Astrocyte (in vitro differentiated cells and primary cell): ENCODE measurements around the gene HELLS. TPM values are rescaled to one million over a fixed set of nuclear protein-coding genes. Genes with fewer than 3 reads are reported as not detected.

Experiments used
- DNase-seq: peaks from one replicate; pipeline ENCODE4 v3.0.0-alpha.2; 2010; ENCODE audit warnings: low read depth
- FAIRE-seq: peaks from 2 replicates; lab custom pipeline; 2011; peaks lifted over from hg19 to GRCh38; lab: Jason Lieb, UNC
- H2AFZ ChIP-seq: 2 replicates; pipeline ENCODE4 v1.6.0; 2012; ENCODE audit warnings: low read depth, low read length, inconsistent platforms
- H3K27ac ChIP-seq: 2 replicates; pipeline ENCODE4 v1.5.1; 2011; ENCODE audit warnings: low read depth, low read length, inconsistent platforms
- H3K27me3 ChIP-seq: 2 replicates; pipeline ENCODE4 v1.6.0; 2011; ENCODE audit warnings: low read length, inconsistent platforms; ENCODE audit not compliant: insufficient read depth
- H3K36me3 ChIP-seq: 2 replicates; pipeline ENCODE4 v1.5.1; 2011; ENCODE audit warnings: low read length, inconsistent platforms; ENCODE audit not compliant: insufficient read depth
- H3K4me1 ChIP-seq: 2 replicates; pipeline ENCODE4 v1.5.1; 2011; ENCODE audit warnings: low read length, inconsistent platforms; ENCODE audit not compliant: insufficient read depth
- H3K4me2 ChIP-seq: 2 replicates; pipeline ENCODE4 v1.6.0; 2012; ENCODE audit warnings: low read length, inconsistent platforms
- H3K4me3 ChIP-seq: 2 replicates; pipeline ENCODE4 v1.5.1; 2011; ENCODE audit warnings: low read depth, mild to moderate bottlenecking, low read length, inconsistent platforms; ENCODE audit not compliant: insufficient read depth
- H3K79me2 ChIP-seq: 2 replicates; pipeline ENCODE4 v1.6.0; 2012; ENCODE audit warnings: mild to moderate bottlenecking, low read length, inconsistent platforms; ENCODE audit not compliant: insufficient read depth
- H3K9ac ChIP-seq: 2 replicates; pipeline ENCODE4 v1.6.0; 2012; ENCODE audit warnings: mild to moderate bottlenecking, low read length, inconsistent platforms
- H3K9me3 ChIP-seq: 2 replicates; pipeline ENCODE4 v1.5.1; 2012; ENCODE audit warnings: low read depth, mild to moderate bottlenecking, low read length, inconsistent platforms; ENCODE audit not compliant: insufficient read depth
- H4K20me1 ChIP-seq: 2 replicates; pipeline ENCODE4 v1.6.0; 2012; ENCODE audit warnings: low read length, inconsistent platforms; ENCODE audit not compliant: insufficient read depth
- H3K27ac Mint-ChIP-seq: one replicate; pipeline ENCODE4 v1.8.0; 2021; ENCODE audit warnings: mild to moderate bottlenecking, mixed read lengths; ENCODE audit not compliant: unreplicated experiment
- H3K27me3 Mint-ChIP-seq: one replicate; pipeline ENCODE4 v1.8.0; 2021; ENCODE audit warnings: low read depth, mixed read lengths; ENCODE audit not compliant: unreplicated experiment
- H3K36me3 Mint-ChIP-seq: one replicate; pipeline ENCODE4 v1.8.0; 2021; ENCODE audit warnings: low read depth, mixed read lengths; ENCODE audit not compliant: unreplicated experiment
- H3K4me1 Mint-ChIP-seq: one replicate; pipeline ENCODE4 v1.8.0; 2021; ENCODE audit warnings: low read depth, mixed read lengths; ENCODE audit not compliant: unreplicated experiment
- H3K4me3 Mint-ChIP-seq: one replicate; pipeline ENCODE4 v1.8.0; 2021; ENCODE audit warnings: mild to moderate bottlenecking, moderate library complexity, mixed read lengths; ENCODE audit not compliant: unreplicated experiment
- H3K9me3 Mint-ChIP-seq: one replicate; pipeline ENCODE4 v1.8.0; 2021; ENCODE audit warnings: mild to moderate bottlenecking, mixed read lengths; ENCODE audit not compliant: unreplicated experiment
- CTCF ChIP-seq: IDR thresholded peaks from 2 replicates; pipeline ENCODE4 v1.5.1; 2011; ENCODE audit warnings: low read depth, mild to moderate bottlenecking, inconsistent platforms, low read length, moderate library complexity; ENCODE audit not compliant: insufficient read depth
- EZH2 ChIP-seq: IDR thresholded peaks from 2 replicates; pipeline ENCODE4 v1.6.1; 2012; ENCODE audit warnings: mild to moderate bottlenecking, low read length, inconsistent platforms; ENCODE audit not compliant: insufficient read depth
- total RNA-seq: library from RNA; stranded (reverse); gene quantifications from 2 replicates; pipeline ENCODE4 v1.2.1, GENCODE V29; 2021

HELLS gene
- total RNA-seq, 1 donor from 2014 or later = 23.5 TPM

GRCh38 chr10:94623572-94623971 is 78.0 kb downstream of the HELLS start:
- no peak overlapping the region for H3K27ac ChIP-seq
- H3K9me3 ChIP-seq = no peaks in the 10 kb centered on the region
- no peaks in the 10 kb centered on the region for H4K20me1 ChIP-seq
- no peak overlapping the region for H3K9ac ChIP-seq
- Mint-ChIP-seq H3K4me3 (no peak overlapping the region), H3K36me3 (no peaks in the 10 kb centered on the region), H3K27ac (no peak overlapping the region), H3K27me3 (no peaks in the 10 kb centered on the region), H3K9me3 (peaks cover 3% of the 10 kb centered on the region), H3K4me1 (peaks cover 6% of the 10 kb centered on the region)
- H3K79me2 ChIP-seq = no peaks in the 10 kb centered on the region
- H3K4me3 ChIP-seq = no peak overlapping the region
- DNase-seq (peak; percentile 22), FAIRE-seq (no peak)
- TF ChIP-seq EZH2 = no peak
- TF ChIP-seq CTCF = no peak
- H3K27me3 ChIP-seq = no peaks in the 10 kb centered on the region
- no peak overlapping the region for H3K4me2 ChIP-seq
- H2AFZ ChIP-seq = no peak overlapping the region
- H3K4me1 ChIP-seq = no peaks in the 10 kb centered on the region
- H3K36me3 ChIP-seq = no peaks in the 10 kb centered on the region

GRCh38 chr10:94626476-94626875 is 80.9 kb downstream of the HELLS start:
- Mint-ChIP-seq H3K4me3 (no peak overlapping the region), H3K27me3 (no peaks in the 10 kb centered on the region), H3K4me1 (peaks cover 6% of the 10 kb centered on the region), H3K36me3 (no peaks in the 10 kb centered on the region), H3K27ac (no peak overlapping the region), H3K9me3 (peaks cover 3% of the 10 kb centered on the region)
- Histone ChIP-seq H3K4me3 (no peak overlapping the region), H4K20me1 (no peaks in the 10 kb centered on the region), H3K27me3 (no peaks in the 10 kb centered on the region), H3K9ac (no peak overlapping the region), H3K27ac (no peak overlapping the region), H3K36me3 (no peaks in the 10 kb centered on the region), H3K9me3 (no peaks in the 10 kb centered on the region), H2AFZ (no peak overlapping the region), H3K4me2 (no peak overlapping the region), H3K4me1 (no peaks in the 10 kb centered on the region), H3K79me2 (no peaks in the 10 kb centered on the region)
- TF ChIP-seq CTCF = no peak
- TF ChIP-seq EZH2 = no peak
- FAIRE-seq (no peak), DNase-seq (no peak)

GRCh38 chr10:94627511-94627910 is 81.9 kb downstream of the HELLS start:
- no peaks in the 10 kb centered on the region for H3K4me1 ChIP-seq
- Mint-ChIP-seq H3K4me1 (peaks cover 5% of the 10 kb centered on the region), H3K4me3 (no peak overlapping the region), H3K9me3 (peaks cover 3% of the 10 kb centered on the region), H3K36me3 (no peaks in the 10 kb centered on the region), H3K27ac (no peak overlapping the region), H3K27me3 (no peaks in the 10 kb centered on the region)
- DNase-seq (no peak), FAIRE-seq (no peak)
- no peaks in the 10 kb centered on the region for H4K20me1 ChIP-seq
- H3K36me3 ChIP-seq = no peaks in the 10 kb centered on the region
- no peaks in the 10 kb centered on the region for H3K27me3 ChIP-seq
- no peaks in the 10 kb centered on the region for H3K9me3 ChIP-seq
- TF ChIP-seq EZH2 (no peak), CTCF (no peak)
- no peak overlapping the region for H3K4me3 ChIP-seq
- H3K79me2 ChIP-seq = no peaks in the 10 kb centered on the region
- no peak overlapping the region for H2AFZ ChIP-seq
- H3K27ac ChIP-seq = no peak overlapping the region
- no peak overlapping the region for H3K4me2 ChIP-seq
- H3K9ac ChIP-seq = no peak overlapping the region
